HepG2 (cell line): ENCODE results near the gene LRRC25. TPM values are rescaled to one million over a fixed set of nuclear protein-coding genes. Genes with fewer than 3 reads are reported as not detected.

ENCODE experiments used
- CENPT ChIP-seq: sonication (generic); formaldehyde crosslinking; IDR thresholded peaks from 2 replicates; pipeline ENCODE4 v1.8.0; 2022; ENCODE audit warnings: low read depth, mild to moderate bottlenecking, moderate library complexity, missing genetic modification reagents
- HDAC1 ChIP-seq: sonication (generic); formaldehyde crosslinking; IDR thresholded peaks from 2 replicates; pipeline ENCODE4 v1.5.1; 2020; ENCODE audit warnings: mild to moderate bottlenecking, missing genetic modification reagents
- PRDM10 ChIP-seq: sonication (generic); formaldehyde crosslinking; IDR thresholded peaks from 2 replicates; pipeline ENCODE4 v1.4.0; 2020; ENCODE audit warnings: low read depth, missing genetic modification reagents
- RFX3 ChIP-seq: IDR thresholded peaks from 2 replicates; pipeline ENCODE4 v1.6.1; 2016; ENCODE audit warnings: missing biosample characterization, missing genetic modification reagents
- TAF1 ChIP-seq: sonication (generic); formaldehyde crosslinking; IDR thresholded peaks from 2 replicates; pipeline ENCODE4 v1.4.0; 2020; ENCODE audit warnings: missing genetic modification reagents
- TOPORS ChIP-seq: sonication (generic); formaldehyde crosslinking; IDR thresholded peaks from 2 replicates; pipeline ENCODE4 v1.8.0; 2023; ENCODE audit warnings: mild to moderate bottlenecking, missing genetic modification reagents
- TP53 ChIP-seq: sonication (generic); formaldehyde crosslinking; conservative IDR thresholded peaks from 2 replicates; pipeline ENCODE4 v1.4.0; 2020; ENCODE audit warnings: missing genetic modification reagents
- YY1 ChIP-seq: IDR thresholded peaks from 2 replicates; pipeline ENCODE4 v1.6.1; 2011; ENCODE audit warnings: low read length, low read depth, moderate library complexity, mild to moderate bottlenecking; ENCODE audit not compliant: insufficient read depth, insufficient replicate concordance
- ZC3H13 ChIP-seq: sonication (generic); formaldehyde crosslinking; IDR thresholded peaks from 2 replicates; pipeline ENCODE4 v1.8.1; 2023; ENCODE audit warnings: mild to moderate bottlenecking, missing genetic modification reagents, moderate library complexity
- ZNF138 ChIP-seq: sonication (generic); formaldehyde crosslinking; IDR thresholded peaks from 2 replicates; pipeline ENCODE4 v1.5.0; 2020; ENCODE audit warnings: mild to moderate bottlenecking, low read depth, missing genetic modification reagents
- ZNF446 ChIP-seq: sonication (generic); formaldehyde crosslinking; IDR thresholded peaks from 2 replicates; pipeline ENCODE4 v1.5.0; 2020; ENCODE audit warnings: mild to moderate bottlenecking, missing genetic modification reagents
- ZNF674 ChIP-seq: sonication (generic); formaldehyde crosslinking; IDR thresholded peaks from 2 replicates; pipeline ENCODE4 v1.5.0; 2020; ENCODE audit warnings: low read depth, mild to moderate bottlenecking, missing genetic modification reagents
- ZNF704 ChIP-seq: sonication (generic); formaldehyde crosslinking; IDR thresholded peaks from 2 replicates; pipeline ENCODE4 v1.8.1; 2023; ENCODE audit warnings: mild to moderate bottlenecking, inconsistent platforms, moderate library complexity, missing genetic modification reagents, borderline replicate concordance
- ZNF720 ChIP-seq: sonication (generic); formaldehyde crosslinking; IDR thresholded peaks from 2 replicates; pipeline ENCODE4 v1.4.0; 2020; ENCODE audit warnings: missing genetic modification reagents
- ZNF768 ChIP-seq: sonication (generic); formaldehyde crosslinking; IDR thresholded peaks from 2 replicates; pipeline ENCODE4 v1.4.0; 2020; ENCODE audit warnings: missing genetic modification reagents
- ZNF879 ChIP-seq: sonication (generic); formaldehyde crosslinking; IDR thresholded peaks from 2 replicates; pipeline ENCODE4 v1.8.1; 2023; ENCODE audit warnings: missing genetic modification reagents
- ZSCAN21 ChIP-seq: sonication (generic); formaldehyde crosslinking; IDR thresholded peaks from 2 replicates; pipeline ENCODE4 v1.8.0; 2022; ENCODE audit warnings: mild to moderate bottlenecking, missing genetic modification reagents, moderate library complexity, borderline replicate concordance
- polyA plus RNA-seq, 8 experiments: library from polyadenylated mRNA; depleted of rRNA in 3 of 8; stranded (reverse) in 7 of 8; unstranded in 1 of 8; fragments of >200 nt; fragmentation: Illumina TruSeq in 4 of 8; extraction: Trizol in 4 of 8; gene quantifications; 2 replicates each; pipeline versions ENCODE4 v1.2.1 to v1.2.3, GENCODE V29; 2011 to 2016; ENCODE audit warnings: low read depth in 4 of 8, missing spikeins in 1 of 8, mixed read lengths in 1 of 8; ENCODE audit not compliant: insufficient read depth in 1 of 8
- total RNA-seq, 5 experiments: library from RNA; depleted of rRNA; stranded (reverse); fragments of >200 nt; fragmentation: Illumina TruSeq; extraction: Trizol; gene quantifications; 2 replicates each; pipeline ENCODE4 v1.2.3, GENCODE V29; 2016; ENCODE audit warnings: low read depth in 1 of 5
- TF ChIP-seq, protein P1 (sequence below): fragments of 450-650 bp; IDR thresholded peaks from 2 replicates; pipeline ENCODE4 v1.6.1; 2017; ENCODE audit warnings: mild to moderate bottlenecking
- TF ChIP-seq, protein P2 (sequence below): sonication (generic); formaldehyde crosslinking; IDR thresholded peaks from 2 replicates; pipeline ENCODE4 v1.9.0; 2021; ENCODE audit warnings: missing genetic modification reagents, borderline replicate concordance

Gene LRRC25
- total and polyA plus RNA-seq, 2 of the 13 experiments (the other 11 are each of a cell fraction or from before 2014, with no cell fraction given): 0.13 to 0.53 TPM

GRCh38 chr19:18396471-18397241 lies 766 bp downstream of the LRRC25 start (continued):
- TF ChIP-seq, protein P1, sequence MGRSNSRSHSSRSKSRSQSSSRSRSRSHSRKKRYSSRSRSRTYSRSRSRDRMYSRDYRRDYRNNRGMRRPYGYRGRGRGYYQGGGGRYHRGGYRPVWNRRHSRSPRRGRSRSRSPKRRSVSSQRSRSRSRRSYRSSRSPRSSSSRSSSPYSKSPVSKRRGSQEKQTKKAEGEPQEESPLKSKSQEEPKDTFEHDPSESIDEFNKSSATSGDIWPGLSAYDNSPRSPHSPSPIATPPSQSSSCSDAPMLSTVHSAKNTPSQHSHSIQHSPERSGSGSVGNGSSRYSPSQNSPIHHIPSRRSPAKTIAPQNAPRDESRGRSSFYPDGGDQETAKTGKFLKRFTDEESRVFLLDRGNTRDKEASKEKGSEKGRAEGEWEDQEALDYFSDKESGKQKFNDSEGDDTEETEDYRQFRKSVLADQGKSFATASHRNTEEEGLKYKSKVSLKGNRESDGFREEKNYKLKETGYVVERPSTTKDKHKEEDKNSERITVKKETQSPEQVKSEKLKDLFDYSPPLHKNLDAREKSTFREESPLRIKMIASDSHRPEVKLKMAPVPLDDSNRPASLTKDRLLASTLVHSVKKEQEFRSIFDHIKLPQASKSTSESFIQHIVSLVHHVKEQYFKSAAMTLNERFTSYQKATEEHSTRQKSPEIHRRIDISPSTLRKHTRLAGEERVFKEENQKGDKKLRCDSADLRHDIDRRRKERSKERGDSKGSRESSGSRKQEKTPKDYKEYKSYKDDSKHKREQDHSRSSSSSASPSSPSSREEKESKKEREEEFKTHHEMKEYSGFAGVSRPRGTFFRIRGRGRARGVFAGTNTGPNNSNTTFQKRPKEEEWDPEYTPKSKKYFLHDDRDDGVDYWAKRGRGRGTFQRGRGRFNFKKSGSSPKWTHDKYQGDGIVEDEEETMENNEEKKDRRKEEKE: no peak
- no peak for TF ChIP-seq ZNF138
- no peak for TF ChIP-seq TAF1 (CRISPR knock-in tag)
- TF ChIP-seq ZNF674 (CRISPR knock-in tag): no peak
- no peak for TF ChIP-seq ZC3H13 (CRISPR knock-in tag)
- no peak for TF ChIP-seq YY1
- no peak; the same call in 1 of the 2 replicates for TF ChIP-seq CENPT
- no peak; the same call in 1 of the 2 replicates for TF ChIP-seq ZSCAN21 (CRISPR knock-in tag)
- TF ChIP-seq PRDM10 (CRISPR knock-in tag): no peak
- no peak for TF ChIP-seq TOPORS
- no peak for TF ChIP-seq ZNF704
- 0 out of 2 replicates have a peak, but pooled peaks have one; percentile 44 for TF ChIP-seq HDAC1 (CRISPR knock-in tag)
- no peak for TF ChIP-seq ZNF720
- TF ChIP-seq ZNF879 (CRISPR knock-in tag): no peak
- TF ChIP-seq, protein P2, sequence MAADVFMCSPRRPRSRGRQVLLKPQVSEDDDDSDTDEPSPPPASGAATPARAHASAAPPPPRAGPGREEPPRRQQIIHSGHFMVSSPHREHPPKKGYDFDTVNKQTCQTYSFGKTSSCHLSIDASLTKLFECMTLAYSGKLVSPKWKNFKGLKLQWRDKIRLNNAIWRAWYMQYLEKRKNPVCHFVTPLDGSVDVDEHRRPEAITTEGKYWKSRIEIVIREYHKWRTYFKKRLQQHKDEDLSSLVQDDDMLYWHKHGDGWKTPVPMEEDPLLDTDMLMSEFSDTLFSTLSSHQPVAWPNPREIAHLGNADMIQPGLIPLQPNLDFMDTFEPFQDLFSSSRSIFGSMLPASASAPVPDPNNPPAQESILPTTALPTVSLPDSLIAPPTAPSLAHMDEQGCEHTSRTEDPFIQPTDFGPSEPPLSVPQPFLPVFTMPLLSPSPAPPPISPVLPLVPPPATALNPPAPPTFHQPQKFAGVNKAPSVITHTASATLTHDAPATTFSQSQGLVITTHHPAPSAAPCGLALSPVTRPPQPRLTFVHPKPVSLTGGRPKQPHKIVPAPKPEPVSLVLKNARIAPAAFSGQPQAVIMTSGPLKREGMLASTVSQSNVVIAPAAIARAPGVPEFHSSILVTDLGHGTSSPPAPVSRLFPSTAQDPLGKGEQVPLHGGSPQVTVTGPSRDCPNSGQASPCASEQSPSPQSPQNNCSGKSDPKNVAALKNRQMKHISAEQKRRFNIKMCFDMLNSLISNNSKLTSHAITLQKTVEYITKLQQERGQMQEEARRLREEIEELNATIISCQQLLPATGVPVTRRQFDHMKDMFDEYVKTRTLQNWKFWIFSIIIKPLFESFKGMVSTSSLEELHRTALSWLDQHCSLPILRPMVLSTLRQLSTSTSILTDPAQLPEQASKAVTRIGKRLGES (CRISPR knock-in tag): no peak
- no peak for TF ChIP-seq ZNF446 (CRISPR knock-in tag)
- no peak for TF ChIP-seq RFX3 (CRISPR knock-in tag)
- TF ChIP-seq ZNF768: no peak
- no peak for TF ChIP-seq TP53 (CRISPR knock-in tag)
